AG08395 (cell line): ENCODE measurements around the gene NR2C2.
"Not testable (repeated sequence)": the region's sequence is repeated elsewhere in the genome, so short reads cannot be mapped to it uniquely, and the experiment has no call there.

Experiments used
- DNase-seq: peaks from one replicate; pipeline ENCODE4 v3.0.0; 2012; ENCODE audit warnings: mixed read lengths, low spot score

Gene NR2C2

GRCh38 chr3:14947100-14947885, at the start of gene NR2C2:
Gene NR2C2 (plus strand): TSS chr3:14947583. CDS start chr3:15003915, 56,332 bp downstream.
- peak; percentile 92 for DNase-seq

GRCh38 chr3:14898929-14899328, 48.5 kb upstream of the NR2C2 start:
- no peak for DNase-seq

- no peak for DNase-seq
These were observed 47.3 kb upstream of the NR2C2 start for GRCh38 chr3:14899993-14900618.

GRCh38 chr3:14900881-14901873, 46.2 kb upstream of the NR2C2 start:
- DNase-seq: no peak

GRCh38 chr3:14902719-14903118, 44.7 kb upstream of the NR2C2 start:
- no peak for DNase-seq

- not testable (repeated sequence) for DNase-seq
These were observed 43.9 kb upstream of the NR2C2 start for GRCh38 chr3:14903501-14903900.

- no peak for DNase-seq
These were observed 42.2 kb upstream of the NR2C2 start for GRCh38 chr3:14905055-14905657.

- no peak for DNase-seq
These were observed 40.9 kb upstream of the NR2C2 start for GRCh38 chr3:14906355-14906971.

GRCh38 chr3:14907043-14907966, 40.1 kb upstream of the NR2C2 start:
- DNase-seq: no peak

- no peak for DNase-seq
These were observed 38.1 kb upstream of the NR2C2 start for GRCh38 chr3:14909250-14909649.

- DNase-seq: no peak
These were observed 35.7 kb upstream of the NR2C2 start for GRCh38 chr3:14911651-14912050.

- no peak for DNase-seq
These were observed 34.1 kb upstream of the NR2C2 start for GRCh38 chr3:14913071-14913925.

- no peak for DNase-seq
These were observed 33.2 kb upstream of the NR2C2 start for GRCh38 chr3:14913926-14914778.

GRCh38 chr3:14914779-14915117, 32.6 kb upstream of the NR2C2 start:
- DNase-seq: no peak

GRCh38 chr3:14915636-14916222, 31.7 kb upstream of the NR2C2 start:
- no peak for DNase-seq

GRCh38 chr3:14918356-14918860, 29.0 kb upstream of the NR2C2 start:
- no peak for DNase-seq

- no peak for DNase-seq
These were observed 26.8 kb upstream of the NR2C2 start for GRCh38 chr3:14920536-14920935.

- DNase-seq: peak; percentile 88
These were observed 26.3 kb upstream of the NR2C2 start for GRCh38 chr3:14921034-14921616.
